HEK293T (cell line): ENCODE results near the gene PHOSPHO1.

ENCODE experiments used
- ARNT ChIP-seq: fragments of 450-650 bp; IDR thresholded peaks from 2 replicates; pipeline ENCODE4 v1.6.1; 2017; ENCODE audit warnings: mild to moderate bottlenecking
- BHLHE40 ChIP-seq: fragments of 450-650 bp; IDR thresholded peaks from 2 replicates; pipeline ENCODE4 v1.6.1; 2016; ENCODE audit warnings: mild to moderate bottlenecking, moderate library complexity, borderline replicate concordance
- CTBP1 ChIP-seq: fragments of 450-650 bp; IDR thresholded peaks from 2 replicates; pipeline ENCODE4 v1.6.1; 2016; ENCODE audit warnings: borderline replicate concordance
- FOXK2 ChIP-seq: fragments of 450-650 bp; IDR thresholded peaks from 2 replicates; pipeline ENCODE4 v1.6.1; 2016; ENCODE audit warnings: mild to moderate bottlenecking
- FOXM1 ChIP-seq: fragments of 450-650 bp; IDR thresholded peaks from 2 replicates; pipeline ENCODE4 v1.6.1; 2017; ENCODE audit warnings: mild to moderate bottlenecking, borderline replicate concordance
- HDGF ChIP-seq: fragments of 450-650 bp; IDR thresholded peaks from 2 replicates; pipeline ENCODE4 v1.6.1; 2017; ENCODE audit warnings: antibody characterized with exemption, borderline replicate concordance
- LEF1 ChIP-seq: fragments of 450-650 bp; IDR thresholded peaks from 2 replicates; pipeline ENCODE4 v1.6.1; 2017; ENCODE audit warnings: mild to moderate bottlenecking, borderline replicate concordance
- NFRKB ChIP-seq: fragments of 450-650 bp; IDR thresholded peaks from 2 replicates; pipeline ENCODE4 v1.6.1; 2016; ENCODE audit warnings: mild to moderate bottlenecking, moderate library complexity
- PKNOX1 ChIP-seq: fragments of 450-650 bp; IDR thresholded peaks from 2 replicates; pipeline ENCODE4 v1.6.1; 2016
- SP1 ChIP-seq: fragments of 450-650 bp; IDR thresholded peaks from 2 replicates; pipeline ENCODE4 v1.6.1; 2017
- SUZ12 ChIP-seq: fragments of 450-650 bp; IDR thresholded peaks from 2 replicates; pipeline ENCODE4 v1.6.1; 2016; ENCODE audit warnings: mild to moderate bottlenecking
- ZNF384 ChIP-seq: fragments of 450-650 bp; IDR thresholded peaks from 2 replicates; pipeline ENCODE4 v1.6.1; 2016

GRCh38 chr17:49216482-49216881 is 14.1 kb downstream of the PHOSPHO1 start:
- TF ChIP-seq BHLHE40 (no peak), LEF1 (no peak), HDGF (no peak), FOXK2 (no peak), SP1 (no peak), PKNOX1 (no peak), SUZ12 (no peak), CTBP1 (no peak), ZNF384 (no peak), ARNT (no peak), NFRKB (no peak), FOXM1 (no peak)
